GM19193 (cell line): ENCODE measurements around the gene JOSD2.

Source experiments
- POLR2A ChIP-seq: IDR thresholded peaks from 4 replicates; pipeline ENCODE4 v1.6.1; 2011; ENCODE audit not compliant: insufficient read depth, insufficient read length; ENCODE audit errors: extremely low read depth

The JOSD2 gene

GRCh38 chr19:50496189-50497021 is 14.6 kb downstream of the JOSD2 start:
- no peak for TF ChIP-seq POLR2A

- no peak for TF ChIP-seq POLR2A
Measured at GRCh38 chr19:50495020-50495531, 15.9 kb downstream of the JOSD2 start.

GRCh38 chr19:50494186-50495019 is 16.6 kb downstream of the JOSD2 start:
- no peak for TF ChIP-seq POLR2A

DNA sequence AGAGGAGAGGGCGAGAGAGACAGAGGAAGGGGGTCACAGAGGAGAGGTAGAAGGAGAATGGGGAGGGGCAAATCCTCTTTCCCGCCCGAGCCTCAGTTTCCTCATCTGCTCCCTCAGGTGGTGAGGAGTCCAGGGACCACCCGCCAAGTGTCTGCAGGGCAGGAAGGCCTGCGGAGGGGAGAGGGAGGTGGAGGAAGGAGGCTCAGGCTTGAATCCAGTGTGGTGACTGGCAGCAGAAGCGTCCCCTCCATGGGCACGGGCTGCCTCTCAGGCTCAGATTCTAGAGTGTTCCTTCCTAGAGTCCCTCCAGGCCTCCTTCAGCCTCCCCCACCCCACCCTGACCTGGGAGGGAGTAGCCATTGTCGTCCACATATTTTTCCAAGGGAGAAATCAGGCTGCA is 17.8 kb downstream of the JOSD2 start:
- no peak for TF ChIP-seq POLR2A

- no peak for TF ChIP-seq POLR2A
Measured at GRCh38 chr19:50492303-50493052, 18.5 kb downstream of the JOSD2 start.

DNA sequence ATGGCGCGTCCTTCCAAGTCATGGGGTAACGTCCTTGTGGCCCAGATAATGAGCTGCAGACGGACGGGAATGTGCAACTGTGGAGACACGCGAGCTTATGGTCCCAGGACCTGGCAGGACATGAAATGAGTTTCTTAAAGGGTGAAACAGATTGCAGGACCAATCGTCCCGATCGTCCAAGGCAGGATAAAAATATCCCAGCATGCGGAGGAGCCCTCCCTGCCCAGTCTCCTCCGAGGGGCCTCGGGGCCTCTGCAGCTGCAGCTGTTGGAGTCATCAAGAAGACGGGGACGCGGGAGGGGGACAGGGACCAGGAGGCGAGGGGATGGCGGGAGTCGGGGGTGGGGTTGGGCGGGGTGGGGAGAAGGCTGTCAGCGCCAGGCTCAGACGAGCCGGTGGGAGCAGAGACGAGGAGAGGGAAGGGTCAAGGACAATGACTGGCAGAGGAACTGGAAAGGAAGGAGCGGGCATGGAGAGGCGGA is 20.0 kb downstream of the JOSD2 start:
- no peak for TF ChIP-seq POLR2A

DNA sequence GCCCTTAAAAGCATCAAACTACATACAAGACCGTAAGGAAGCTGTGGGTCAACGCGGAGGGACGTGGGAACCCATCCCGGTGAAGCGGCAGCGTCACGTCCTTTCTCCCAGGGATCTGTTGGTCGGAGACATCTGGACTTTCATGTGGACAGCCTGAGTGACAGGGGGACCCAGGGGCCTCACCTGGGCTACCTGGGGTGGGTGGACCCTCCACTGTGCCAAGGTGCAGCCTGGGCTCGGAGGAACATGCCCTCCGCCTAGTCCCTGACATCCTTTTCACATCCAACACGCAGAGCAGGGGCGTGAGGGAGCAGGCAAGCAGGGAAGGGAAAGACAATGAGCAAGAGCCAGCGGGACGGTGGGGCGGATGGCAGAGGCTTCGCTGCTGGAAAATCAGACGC is 20.6 kb downstream of the JOSD2 start:
- TF ChIP-seq POLR2A: no peak

- no peak for TF ChIP-seq POLR2A
Measured at GRCh38 chr19:50489461-50490011, 21.5 kb downstream of the JOSD2 start.

GRCh38 chr19:50488389-50489194 is 22.4 kb downstream of the JOSD2 start:
- no peak for TF ChIP-seq POLR2A

GRCh38 chr19:50486823-50487515 is 24.0 kb downstream of the JOSD2 start:
- no peak for TF ChIP-seq POLR2A

DNA sequence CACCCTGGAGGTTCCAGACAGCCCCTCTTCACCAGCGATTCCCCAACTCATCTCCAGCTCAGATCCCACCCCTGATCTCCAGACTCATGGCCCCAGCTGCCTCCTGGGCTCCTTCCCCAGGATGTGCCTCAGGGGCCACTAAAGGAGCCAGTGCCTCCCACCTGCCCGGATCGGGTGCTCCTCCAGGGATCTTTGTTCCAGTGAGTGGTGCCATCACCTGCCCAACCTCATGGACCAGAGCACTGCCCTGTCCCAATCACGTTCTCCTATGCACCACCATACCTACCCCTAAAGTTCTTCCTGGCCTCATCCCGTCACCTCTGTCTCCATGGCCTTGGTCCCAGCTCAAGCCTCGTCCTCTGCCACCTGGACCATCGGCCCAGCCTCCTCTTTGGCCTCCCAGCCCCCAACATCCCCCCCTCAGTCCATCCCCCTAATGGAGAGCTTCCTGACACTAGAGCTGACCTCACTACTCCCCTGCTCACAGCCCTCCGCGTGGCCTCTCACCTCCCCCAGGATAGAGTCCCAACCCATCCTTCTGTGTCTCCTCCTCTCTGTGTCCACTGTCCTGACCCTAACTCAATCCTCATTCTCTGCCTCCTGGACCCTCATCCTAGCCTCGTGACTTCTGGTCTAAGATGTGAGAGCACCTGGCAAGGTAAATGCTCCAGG is 25.6 kb downstream of the JOSD2 start:
- no peak for TF ChIP-seq POLR2A

DNA sequence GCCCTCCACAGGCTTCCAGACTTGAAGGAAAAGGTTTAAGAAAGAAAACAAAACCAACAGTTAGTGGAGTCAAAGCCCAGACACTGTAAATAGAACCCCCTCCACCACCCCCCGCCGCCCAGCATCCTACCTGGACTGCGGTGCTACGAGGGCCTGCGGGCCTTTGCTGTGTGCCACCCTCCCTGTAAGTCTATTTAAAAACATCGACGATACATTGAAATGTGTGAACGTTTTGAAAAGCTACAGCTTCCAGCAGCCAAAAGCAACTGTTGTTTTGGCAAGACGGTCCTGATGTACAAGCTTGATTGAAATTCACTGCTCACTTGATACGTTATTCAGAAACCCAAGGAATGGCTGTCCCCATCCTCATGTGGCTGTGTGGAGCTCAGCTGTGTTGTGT is 28.1 kb downstream of the JOSD2 start:
- no peak for TF ChIP-seq POLR2A
